ENCODE measurements around the gene RNF4.
A peak's percentile ranks its signal among the peaks of the same experiment; 100 is the strongest.
"Not testable (repeated sequence)": the region's sequence is repeated elsewhere in the genome, so short reads cannot be mapped to it uniquely, and the experiment has no call there.

Gene RNF4

GRCh38 chr4:2465032-2465431 lies 3.9 kb upstream of the RNF4 start:
- TF ChIP-seq, protein P1, sequence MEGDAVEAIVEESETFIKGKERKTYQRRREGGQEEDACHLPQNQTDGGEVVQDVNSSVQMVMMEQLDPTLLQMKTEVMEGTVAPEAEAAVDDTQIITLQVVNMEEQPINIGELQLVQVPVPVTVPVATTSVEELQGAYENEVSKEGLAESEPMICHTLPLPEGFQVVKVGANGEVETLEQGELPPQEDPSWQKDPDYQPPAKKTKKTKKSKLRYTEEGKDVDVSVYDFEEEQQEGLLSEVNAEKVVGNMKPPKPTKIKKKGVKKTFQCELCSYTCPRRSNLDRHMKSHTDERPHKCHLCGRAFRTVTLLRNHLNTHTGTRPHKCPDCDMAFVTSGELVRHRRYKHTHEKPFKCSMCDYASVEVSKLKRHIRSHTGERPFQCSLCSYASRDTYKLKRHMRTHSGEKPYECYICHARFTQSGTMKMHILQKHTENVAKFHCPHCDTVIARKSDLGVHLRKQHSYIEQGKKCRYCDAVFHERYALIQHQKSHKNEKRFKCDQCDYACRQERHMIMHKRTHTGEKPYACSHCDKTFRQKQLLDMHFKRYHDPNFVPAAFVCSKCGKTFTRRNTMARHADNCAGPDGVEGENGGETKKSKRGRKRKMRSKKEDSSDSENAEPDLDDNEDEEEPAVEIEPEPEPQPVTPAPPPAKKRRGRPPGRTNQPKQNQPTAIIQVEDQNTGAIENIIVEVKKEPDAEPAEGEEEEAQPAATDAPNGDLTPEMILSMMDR (IDR thresholded peaks at IDR 0.05; ENCODE audit: insufficient read depth, low read depth, low read length, missing control alignments) = no peak
- no peak for DNase-seq (ENCODE audit: low read depth)
- no peak overlapping the region for H3K4me3 ChIP-seq (ENCODE audit: low read depth, low read length)

- DNase-seq (ENCODE audit: low read depth); H3K4me3 ChIP-seq (ENCODE audit: low read depth, low read length): not testable (repeated sequence)
These were observed 3.4 kb upstream of the RNF4 start for GRCh38 chr4:2465544-2465943.

GRCh38 chr4:2469192-2469984 lies 482 bp downstream of the RNF4 start:
- TF ChIP-seq, protein P1 (IDR thresholded peaks at IDR 0.05; ENCODE audit: insufficient read depth, low read depth, low read length, missing control alignments) = no peak
- peak; percentile 88 for DNase-seq (ENCODE audit: low read depth)

GRCh38 chr4:2470791-2471190 lies 1.9 kb downstream of the RNF4 start:
- TF ChIP-seq, protein P1 (IDR thresholded peaks at IDR 0.05; ENCODE audit: insufficient read depth, low read depth, low read length, missing control alignments) = no peak
- DNase-seq (ENCODE audit: low read depth) = no peak
- H3K4me3 ChIP-seq (ENCODE audit: low read depth, low read length) = peak overlapping the region; percentile 80

More at GRCh38 chr4:2469192-2469984, 482 bp downstream of the RNF4 start:
- H3K4me3 ChIP-seq (ENCODE audit: low read depth, low read length) = peak overlapping the region; percentile 80

GRCh38 chr4:2472187-2472586 lies 3.3 kb downstream of the RNF4 start:
- H3K4me3 ChIP-seq (ENCODE audit: low read depth, low read length) = no peak overlapping the region
- DNase-seq (ENCODE audit: low read depth) = no peak
- TF ChIP-seq, protein P1 (IDR thresholded peaks at IDR 0.05; ENCODE audit: insufficient read depth, low read depth, low read length, missing control alignments) = no peak

GRCh38 chr4:2478229-2478628 lies 9.3 kb downstream of the RNF4 start:
- no peak overlapping the region for H3K4me3 ChIP-seq (ENCODE audit: low read depth, low read length)
- TF ChIP-seq, protein P1 (IDR thresholded peaks at IDR 0.05; ENCODE audit: insufficient read depth, low read depth, low read length, missing control alignments) = no peak
- DNase-seq (ENCODE audit: low read depth) = no peak

- TF ChIP-seq, protein P1 (IDR thresholded peaks at IDR 0.05; ENCODE audit: insufficient read depth, low read depth, low read length, missing control alignments) = no peak
These were observed 11.7 kb downstream of the RNF4 start for GRCh38 chr4:2480649-2481048.

More at GRCh38 chr4:2480649-2481048, 11.7 kb downstream of the RNF4 start:
- no peak overlapping the region for H3K4me3 ChIP-seq (ENCODE audit: low read depth, low read length)
- no peak for DNase-seq (ENCODE audit: low read depth)

Data from GM12865 (cell line).